ENCODE data around the gene TMEM203. TPM values are rescaled to one million over a fixed set of nuclear protein-coding genes. Genes with fewer than 3 reads are reported as not detected.

TMEM203 gene
- total RNA-seq, 4 donors from 2014 or later: 19.4 to 29.6 (median 25.4) TPM

DNA sequence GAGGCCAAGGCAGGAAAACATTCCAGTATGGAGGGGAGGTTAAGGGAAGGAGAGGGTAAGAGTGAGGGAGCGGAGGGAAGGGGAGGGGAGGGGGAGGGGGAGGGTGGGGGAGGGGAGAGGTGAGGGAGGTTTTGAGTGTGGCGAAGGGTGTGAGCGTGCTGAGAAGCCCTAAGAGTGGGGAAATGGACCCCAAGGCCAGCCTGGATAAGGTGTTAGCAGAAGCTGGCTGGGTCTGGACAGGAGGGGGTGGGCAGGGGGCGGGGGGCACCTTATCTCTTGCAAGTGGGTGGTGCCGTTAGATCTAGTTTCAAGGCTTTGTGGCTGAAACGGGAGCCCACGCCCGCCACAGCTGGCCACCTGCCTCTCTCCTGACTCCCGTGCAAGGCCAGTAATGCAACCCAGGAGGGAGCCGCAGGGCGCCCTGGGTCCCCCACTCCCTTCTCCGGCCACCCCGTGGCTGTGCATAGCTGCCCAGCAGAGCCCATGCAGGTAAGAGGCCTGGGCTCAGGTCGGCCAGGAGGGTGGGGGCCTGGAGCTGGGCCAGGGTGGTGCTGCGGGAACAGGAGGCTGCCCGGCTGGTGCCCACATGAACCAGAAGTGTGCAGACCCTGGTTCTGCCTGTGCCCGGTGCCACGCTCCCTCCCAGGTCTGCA is 22.5 kb upstream of the TMEM203 start:
- no peak for TF ChIP-seq POLR2A (IDR thresholded peaks at IDR 0.05)
- TF ChIP-seq, protein P1, sequence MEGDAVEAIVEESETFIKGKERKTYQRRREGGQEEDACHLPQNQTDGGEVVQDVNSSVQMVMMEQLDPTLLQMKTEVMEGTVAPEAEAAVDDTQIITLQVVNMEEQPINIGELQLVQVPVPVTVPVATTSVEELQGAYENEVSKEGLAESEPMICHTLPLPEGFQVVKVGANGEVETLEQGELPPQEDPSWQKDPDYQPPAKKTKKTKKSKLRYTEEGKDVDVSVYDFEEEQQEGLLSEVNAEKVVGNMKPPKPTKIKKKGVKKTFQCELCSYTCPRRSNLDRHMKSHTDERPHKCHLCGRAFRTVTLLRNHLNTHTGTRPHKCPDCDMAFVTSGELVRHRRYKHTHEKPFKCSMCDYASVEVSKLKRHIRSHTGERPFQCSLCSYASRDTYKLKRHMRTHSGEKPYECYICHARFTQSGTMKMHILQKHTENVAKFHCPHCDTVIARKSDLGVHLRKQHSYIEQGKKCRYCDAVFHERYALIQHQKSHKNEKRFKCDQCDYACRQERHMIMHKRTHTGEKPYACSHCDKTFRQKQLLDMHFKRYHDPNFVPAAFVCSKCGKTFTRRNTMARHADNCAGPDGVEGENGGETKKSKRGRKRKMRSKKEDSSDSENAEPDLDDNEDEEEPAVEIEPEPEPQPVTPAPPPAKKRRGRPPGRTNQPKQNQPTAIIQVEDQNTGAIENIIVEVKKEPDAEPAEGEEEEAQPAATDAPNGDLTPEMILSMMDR (IDR thresholded peaks at IDR 0.05): no peak
- H3K27me3 ChIP-seq: peaks cover 0 to 60% (median 0%) of the 10 kb centered on the region in 4 donors
- intact Hi-C loops (cut with DNase I): loop anchor here (5.0 kb wide), 1 partner anchor 111 kb away; no protein-coding TSS in a partner anchor
- no peaks in the 10 kb centered on the region for H3K9me3 ChIP-seq
- H3K27ac ChIP-seq: peak overlapping the region in 3 of 4 donors; percentile 92 to 97 (median 97)
- H3K4me1 ChIP-seq: peaks cover 28 to 52% (median 33%) of the 10 kb centered on the region in 3 donors
- no peaks in the 10 kb centered on the region for H3K36me3 ChIP-seq
- 4 to 14% methylated on average over 2 to 4 of the region's 18 CpGs for WGBS, 2 donors
- DNase-seq: no peak
- H3K4me3 ChIP-seq: no peak overlapping the region

DNA sequence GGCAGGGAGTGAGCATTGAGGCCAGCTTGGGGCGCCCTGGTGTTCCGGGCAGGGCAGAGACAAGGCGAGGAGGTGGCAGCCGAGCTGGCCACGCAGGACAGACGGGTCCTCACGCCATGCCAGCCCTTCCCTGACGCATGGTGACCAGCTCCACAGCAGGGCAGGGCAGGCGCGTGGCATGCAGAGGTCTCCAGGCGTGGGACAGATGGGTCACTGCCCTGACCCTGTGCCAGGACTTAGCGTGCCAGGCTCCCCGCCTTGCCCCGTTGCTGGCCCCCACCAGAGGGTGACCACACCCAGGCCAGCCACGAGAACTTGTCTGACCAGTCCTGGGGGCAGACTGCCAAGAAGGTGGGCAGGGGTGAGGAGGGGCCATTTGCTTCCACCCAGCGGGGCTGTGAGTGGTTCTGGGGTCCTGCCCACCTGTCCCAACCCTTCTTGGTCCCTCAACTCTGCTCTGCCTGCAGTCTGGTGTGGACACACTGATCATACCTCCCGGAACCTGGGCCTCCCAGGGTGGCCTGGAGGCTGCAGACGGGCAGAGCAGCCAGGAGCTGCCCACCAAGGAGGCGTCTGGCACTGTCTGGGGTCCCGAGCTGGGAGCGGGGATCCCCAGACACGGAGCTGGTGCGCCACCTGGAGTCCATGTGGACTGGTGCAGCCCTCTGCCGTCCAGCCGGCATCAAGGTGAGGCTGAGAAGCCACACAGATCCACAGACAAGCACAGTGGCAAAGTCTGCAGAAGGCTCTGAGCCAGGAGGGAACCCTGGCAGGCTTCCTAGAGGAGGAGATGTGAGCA is 21.8 kb upstream of the TMEM203 start, which contains the start of gene RNF224:
RNF224 (plus strand) TSS at position 449 of the 799 bp plus-strand sequence. CDS start 834 bp downstream, outside the sequence.
- intact Hi-C loops (cut with DNase I): loop anchor here (5.0 kb wide), 1 partner anchor 110 kb away; no protein-coding TSS in a partner anchor
- WGBS, 2 donors: 27% methylated on average over 3 of the region's 25 CpGs; no CpG with 5 or more reads in 1 of the 2 donors
- Histone ChIP-seq H3K9me3 (no peaks in the 10 kb centered on the region), H3K4me1 (peaks cover 34 to 59% (median 41%) of the 10 kb centered on the region in 3 donors), H3K4me3 (peak within 1 kb of the TSS; percentile 32 to 62 (median 53)), H3K27ac (peak within 1 kb of the TSS; percentile 92 to 97 (median 96)), H3K36me3 (no peaks in the 10 kb centered on the region), H3K27me3 (peaks cover 0 to 53% (median 0%) of the 10 kb centered on the region in 4 donors)
- TF ChIP-seq POLR2A (IDR thresholded peaks at IDR 0.05): no peak
- TF ChIP-seq, protein P1 (IDR thresholded peaks at IDR 0.05): peak; percentile 80 to 96 (median 92)
- DNase-seq: no peak

- TF ChIP-seq, protein P1 (IDR thresholded peaks at IDR 0.05): no peak
- TF ChIP-seq POLR2A (IDR thresholded peaks at IDR 0.05): peak in 1 of 4 donors; percentile 26
- Histone ChIP-seq H3K27ac (peak overlapping the region; percentile 92 to 97 (median 96)), H3K4me1 (peaks cover 36 to 64% (median 46%) of the 10 kb centered on the region in 3 donors), H3K27me3 (peaks cover 0 to 45% (median 0%) of the 10 kb centered on the region in 4 donors), H3K4me3 (peak overlapping the region; percentile 32 to 62 (median 53)), H3K9me3 (no peaks in the 10 kb centered on the region), H3K36me3 (no peaks in the 10 kb centered on the region)
- intact Hi-C loops (cut with DNase I): loop anchor here (5.0 kb wide), 1 partner anchor 109 kb away; no protein-coding TSS in a partner anchor
- no peak for DNase-seq
- 70% methylated on average over 2 of the region's 18 CpGs; no CpG with 5 or more reads in 1 of the 2 donors for WGBS, 2 donors
Measured at GRCh38 chr9:137226338-137227053, 21.0 kb upstream of the TMEM203 start.

DNA sequence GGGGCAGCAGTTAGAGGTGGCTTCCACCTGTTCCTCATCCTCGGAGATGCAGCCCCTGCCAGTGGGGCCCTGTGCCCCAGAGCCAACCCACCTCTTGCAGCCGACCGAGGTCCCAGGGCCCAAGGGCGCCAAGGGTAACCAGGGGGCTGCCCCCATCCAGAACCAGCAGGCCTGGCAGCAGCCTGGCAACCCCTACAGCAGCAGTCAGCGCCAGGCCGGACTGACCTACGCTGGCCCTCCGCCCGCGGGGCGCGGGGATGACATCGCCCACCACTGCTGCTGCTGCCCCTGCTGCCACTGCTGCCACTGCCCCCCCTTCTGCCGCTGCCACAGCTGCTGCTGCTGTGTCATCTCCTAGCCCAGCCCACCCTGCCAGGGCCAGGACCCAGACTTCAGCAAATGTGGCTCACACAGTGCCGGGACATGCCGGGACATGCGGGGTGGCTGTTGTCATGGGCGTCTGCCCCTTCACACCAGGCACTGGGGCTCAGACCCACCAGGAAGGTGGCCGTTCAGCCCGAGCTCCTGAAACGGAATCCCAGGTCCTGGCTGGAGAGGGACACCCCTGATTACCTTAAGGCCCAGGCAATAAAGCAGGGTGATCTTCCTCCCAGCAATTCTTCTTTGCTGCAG is 20.4 kb upstream of the TMEM203 start:
- H3K4me1 ChIP-seq: peaks cover 38 to 70% (median 48%) of the 10 kb centered on the region in 3 donors
- 95% methylated on average over 3 of the region's 21 CpGs; no CpG with 5 or more reads in 1 of the 2 donors for WGBS, 2 donors

More for the DNA sequence above, 20.4 kb upstream of the TMEM203 start:
- Histone ChIP-seq H3K9me3 (no peaks in the 10 kb centered on the region), H3K36me3 (no peaks in the 10 kb centered on the region), H3K27me3 (peaks cover 0 to 38% (median 0%) of the 10 kb centered on the region in 4 donors), H3K27ac (peak overlapping the region; percentile 92 to 97 (median 96)), H3K4me3 (peak overlapping the region; percentile 32 to 62 (median 53))
- DNase-seq: no peak
- intact Hi-C loops (cut with DNase I): loop anchor here (5.0 kb wide), 1 partner anchor 109 kb away; no protein-coding TSS in a partner anchor
- TF ChIP-seq, protein P1 (IDR thresholded peaks at IDR 0.05): no peak
- no peak for TF ChIP-seq POLR2A (IDR thresholded peaks at IDR 0.05)
